CD8-positive, alpha-beta memory T cell (primary cell): ENCODE results near the gene PDLIM4. TPM values are rescaled to one million over a fixed set of nuclear protein-coding genes. Genes with fewer than 3 reads are reported as not detected.

Experiments
- CTCF ChIA-PET: fragments of 350-600 bp; sonication (Branson Sonifier 250); formaldehyde crosslinking; loops from one replicate; lab custom pipeline; 2021; ENCODE audit warnings: antibody characterized with exemption; lab: Charles Lee
- POLR2A ChIA-PET: fragments of 350-600 bp; sonication (Branson Sonifier 250); formaldehyde crosslinking; loops from one replicate; lab custom pipeline; 2021; ENCODE audit warnings: antibody characterized with exemption; lab: Charles Lee
- DNase-seq, 5 donors: peaks; one replicate each; pipeline versions ENCODE4 v3.0.0 to v3.0.0-alpha.2; 2020 to 2022; ENCODE audit warnings: mixed read lengths in 1 of 5
- H3K27ac ChIP-seq: one replicate; pipeline ENCODE4 v1.7.0; 2013; ENCODE audit warnings: low read depth, mild to moderate bottlenecking, low read length, moderate library complexity
- H3K27me3 ChIP-seq: 2 replicates; pipeline ENCODE4 v1.7.0; 2013; ENCODE audit warnings: low read length, mild to moderate bottlenecking; ENCODE audit not compliant: insufficient read depth, poor library complexity, severe bottlenecking
- H3K36me3 ChIP-seq: 2 replicates; pipeline ENCODE4 v1.7.0; 2013; ENCODE audit warnings: mild to moderate bottlenecking, low read length, moderate library complexity; ENCODE audit not compliant: insufficient read depth
- H3K4me1 ChIP-seq: 2 replicates; pipeline ENCODE4 v1.7.0; 2013; ENCODE audit warnings: mild to moderate bottlenecking, low read length, moderate library complexity; ENCODE audit not compliant: insufficient read depth
- H3K4me3 ChIP-seq: 2 replicates; pipeline ENCODE4 v1.7.0; 2013; ENCODE audit warnings: mild to moderate bottlenecking, low read length
- H3K9me3 ChIP-seq: 2 replicates; pipeline ENCODE4 v1.7.0; 2013; ENCODE audit warnings: mild to moderate bottlenecking, low read length
- H3K27ac Mint-ChIP-seq, 8 donors: one replicate each; pipeline ENCODE4 v1.8.0; 2020 to 2021; ENCODE audit warnings: mixed read lengths in 8 of 8, mild to moderate bottlenecking in 6 of 8, inconsistent platforms in 3 of 8, moderate library complexity in 3 of 8
- H3K27me3 Mint-ChIP-seq, 2 donors: one replicate each; pipeline ENCODE4 v1.8.0; 2020 to 2021; ENCODE audit warnings: mixed read lengths in 2 of 2, mild to moderate bottlenecking in 1 of 2, moderate library complexity in 1 of 2
- H3K36me3 Mint-ChIP-seq, 3 donors: one replicate each; pipeline ENCODE4 v1.8.0; 2020 to 2021; ENCODE audit warnings: mixed read lengths in 3 of 3, inconsistent platforms in 1 of 3, mild to moderate bottlenecking in 1 of 3
- H3K4me1 Mint-ChIP-seq, 3 donors: one replicate each; pipeline ENCODE4 v1.8.0; 2020 to 2021; ENCODE audit warnings: mixed read lengths in 3 of 3, inconsistent platforms in 1 of 3, mild to moderate bottlenecking in 1 of 3
- H3K4me3 Mint-ChIP-seq, 7 donors: one replicate each; pipeline ENCODE4 v1.8.0; 2020 to 2021; ENCODE audit warnings: mixed read lengths in 7 of 7, mild to moderate bottlenecking in 6 of 7, moderate library complexity in 4 of 7, inconsistent platforms in 2 of 7
- H3K9me3 Mint-ChIP-seq, 5 donors: one replicate each; pipeline ENCODE4 v1.8.0; 2020 to 2022; ENCODE audit warnings: mixed read lengths in 5 of 5, mild to moderate bottlenecking in 3 of 5, moderate library complexity in 2 of 5, inconsistent platforms in 1 of 5
- polyA plus RNA-seq: library from polyadenylated mRNA; unstranded; fragments of 300-500 nt; fragmentation: Illumina TruSeq; gene quantifications from one replicate; pipeline ENCODE4 v1.2.3, GENCODE V29; 2021
- total RNA-seq, 2 experiments: library from RNA; stranded (reverse); gene quantifications; one replicate each; pipeline ENCODE4 v1.2.3, GENCODE V29; 2021

The PDLIM4 gene
- total and polyA plus RNA-seq, 3 experiments from 2014 or later: 0.39 to 1.4 TPM; not detected in 1

DNA sequence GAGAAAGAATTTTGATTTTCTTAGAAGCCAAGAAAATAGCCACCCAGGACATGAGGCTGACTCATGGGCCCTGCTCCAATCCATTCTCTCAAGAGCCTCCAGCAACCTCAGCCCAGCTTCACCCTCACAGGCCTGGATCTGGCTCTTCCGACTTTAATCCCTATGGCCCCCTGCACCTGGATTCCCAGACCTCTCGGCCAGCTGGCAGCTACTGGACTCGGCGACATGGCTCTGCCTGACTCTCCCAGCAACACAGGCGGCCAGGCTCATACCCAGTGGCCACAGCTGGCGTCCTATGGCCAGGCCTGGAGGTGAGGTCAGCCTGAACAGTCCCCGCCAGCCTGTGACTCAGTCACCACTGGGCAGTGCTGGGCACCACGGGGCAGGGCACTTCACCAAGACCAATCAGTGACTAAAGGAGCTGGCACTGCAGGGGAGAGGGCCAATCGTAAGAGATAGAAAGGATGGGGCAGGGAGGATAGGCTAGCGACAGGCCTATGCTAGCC, 6.2 kb upstream of the PDLIM4 start:
- Histone ChIP-seq H3K27me3 (no peaks in the 10 kb centered on the region), H3K36me3 (no peaks in the 10 kb centered on the region), H3K4me3 (no peak overlapping the region), H3K27ac (no peak overlapping the region), H3K9me3 (no peaks in the 10 kb centered on the region), H3K4me1 (no peaks in the 10 kb centered on the region)
- Mint-ChIP-seq H3K9me3 (peaks cover 7 to 12% (median 7%) of the 10 kb centered on the region in 5 donors), H3K36me3 (peaks cover 0 to 8% (median 2%) of the 10 kb centered on the region in 3 donors), H3K27ac (no peak overlapping the region), H3K4me3 (no peak overlapping the region), H3K4me1 (no peaks in the 10 kb centered on the region), H3K27me3 (peaks cover 10 to 14% of the 10 kb centered on the region in 2 donors)
- POLR2A ChIA-PET: no interaction called here
- DNase-seq: no peak
- CTCF ChIA-PET: interaction anchor here (0.9 to 1.6 kb wide), 2 partner anchors 13 to 21 kb away, joined by 3 to 12 read pairs; no protein-coding TSS in a partner anchor

DNA sequence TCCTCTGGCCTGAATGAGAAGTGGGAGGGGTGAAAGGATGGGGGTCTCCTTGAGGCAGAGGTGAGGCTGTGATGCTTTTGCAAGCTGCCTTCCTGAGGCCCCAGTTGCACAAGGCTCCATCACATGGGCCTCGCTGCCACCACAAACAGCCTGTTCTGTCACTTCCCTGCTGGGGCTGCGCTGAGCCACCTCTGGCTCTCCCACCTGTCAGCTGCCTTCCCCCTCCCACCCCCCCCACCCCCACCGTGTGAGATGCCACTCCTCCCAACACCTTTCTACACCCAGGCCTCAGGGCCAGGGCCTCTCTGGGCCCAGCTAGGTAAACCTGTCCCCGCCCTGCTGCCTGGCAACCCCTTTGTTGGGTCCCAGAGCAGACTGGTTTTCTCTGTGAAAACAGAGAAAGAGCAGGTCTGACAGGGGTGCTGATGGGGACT, 4.5 kb upstream of the PDLIM4 start:
- Mint-ChIP-seq H3K9me3 (peaks cover 0 to 3% (median 0%) of the 10 kb centered on the region in 5 donors), H3K36me3 (peaks cover 0 to 3% (median 0%) of the 10 kb centered on the region in 3 donors), H3K27ac (no peak overlapping the region), H3K4me1 (peaks cover 0 to 3% (median 0%) of the 10 kb centered on the region in 3 donors), H3K4me3 (no peak overlapping the region), H3K27me3 (peaks cover 13 to 20% of the 10 kb centered on the region in 2 donors)
- ChIA-PET CTCF (no interaction called here), POLR2A (no interaction called here)
- H3K36me3 ChIP-seq: no peaks in the 10 kb centered on the region
- H3K27ac ChIP-seq: no peak overlapping the region
- no peak for DNase-seq
- H3K27me3 ChIP-seq: no peaks in the 10 kb centered on the region
- H3K4me1 ChIP-seq: no peaks in the 10 kb centered on the region
- no peak overlapping the region for H3K4me3 ChIP-seq
- H3K9me3 ChIP-seq: no peaks in the 10 kb centered on the region

DNA sequence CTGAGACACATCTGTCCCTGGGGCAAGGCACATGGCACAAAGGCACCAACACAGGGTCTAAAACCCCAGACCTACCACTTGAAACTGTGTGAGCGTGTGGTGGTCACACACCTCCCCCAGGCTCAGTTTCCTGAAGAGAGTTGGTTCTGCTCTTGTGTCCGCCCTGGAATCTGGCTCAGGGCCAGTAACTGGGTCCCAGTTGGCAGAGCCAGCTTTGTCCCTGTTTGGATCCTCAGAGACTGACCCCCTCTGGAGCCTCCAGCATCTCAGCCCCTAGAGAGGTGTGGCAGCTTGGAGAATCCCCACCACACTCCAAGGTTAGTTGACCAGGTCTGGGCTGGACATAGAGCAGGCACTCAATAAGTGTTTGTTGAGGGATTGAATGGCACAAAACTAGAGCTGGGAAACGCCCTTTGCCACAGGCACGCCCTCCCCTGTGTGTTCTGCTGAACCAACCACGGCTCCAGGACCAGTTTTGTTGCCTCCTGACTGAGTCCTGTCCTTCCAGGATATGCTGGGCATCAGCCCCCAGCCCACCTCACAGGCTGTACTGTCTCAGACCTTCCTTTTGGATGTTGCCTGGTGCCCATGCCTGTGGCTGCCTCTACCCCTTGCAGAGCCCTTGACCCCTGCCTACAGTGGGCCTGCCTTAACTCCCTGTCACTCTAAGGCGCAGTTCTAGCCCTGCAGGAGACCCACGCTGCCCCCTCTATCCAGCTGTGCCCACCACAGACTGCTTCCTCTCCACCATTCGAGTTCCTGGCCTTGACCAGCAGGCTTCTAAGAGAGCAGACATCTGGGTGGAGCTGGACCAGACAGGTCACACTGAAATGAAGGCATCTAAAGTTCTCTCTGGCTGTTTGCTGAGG, 3.8 kb upstream of the PDLIM4 start:
- POLR2A ChIA-PET: no interaction called here
- Mint-ChIP-seq H3K36me3 (peaks cover 0 to 3% (median 0%) of the 10 kb centered on the region in 3 donors), H3K27me3 (peaks cover 13 to 20% of the 10 kb centered on the region in 2 donors), H3K4me3 (no peak overlapping the region), H3K9me3 (no peaks in the 10 kb centered on the region), H3K27ac (no peak overlapping the region), H3K4me1 (peaks cover 0 to 3% (median 0%) of the 10 kb centered on the region in 3 donors)
- no peak for DNase-seq
- Histone ChIP-seq H3K4me3 (no peak overlapping the region), H3K4me1 (no peaks in the 10 kb centered on the region), H3K27ac (no peak overlapping the region), H3K9me3 (no peaks in the 10 kb centered on the region), H3K27me3 (no peaks in the 10 kb centered on the region), H3K36me3 (no peaks in the 10 kb centered on the region)
- CTCF ChIA-PET: interaction anchor here (1.1 to 1.9 kb wide), 3 partner anchors 16 to 247 kb away, joined by 3 to 7 read pairs (median 3); no protein-coding TSS in a partner anchor

DNA sequence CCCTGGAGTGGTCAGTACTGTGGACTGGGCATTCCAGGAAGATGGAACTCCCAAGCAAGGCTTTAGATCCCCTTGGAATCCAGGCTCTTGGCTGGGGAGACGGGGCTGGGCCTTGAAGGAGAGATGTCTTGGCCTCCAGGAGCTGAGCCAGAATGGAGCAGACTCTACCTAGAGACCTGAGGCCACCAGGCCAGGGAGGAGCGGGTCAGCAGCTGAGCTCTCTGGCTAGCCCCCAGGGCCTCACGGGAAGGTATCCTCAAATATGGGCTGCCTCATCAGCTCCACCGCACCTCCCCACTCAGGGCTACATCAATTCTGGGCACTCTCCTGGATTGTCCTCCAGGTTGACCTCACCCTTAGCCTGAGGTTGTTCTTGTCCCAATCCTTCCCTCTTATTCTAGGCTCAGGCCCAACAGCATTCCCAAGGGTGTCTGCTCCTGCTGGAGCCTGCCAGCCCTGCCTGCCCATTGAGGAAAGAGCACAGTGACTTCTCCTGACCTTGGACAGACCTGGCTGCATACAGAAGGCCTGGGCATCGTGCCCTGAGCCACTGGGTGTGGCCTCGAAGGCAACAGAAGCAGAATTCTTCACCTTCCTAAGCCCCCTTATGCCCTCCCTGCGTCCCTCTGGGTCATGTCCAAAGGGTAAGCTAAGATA, 3.0 kb upstream of the PDLIM4 start:
- DNase-seq: no peak
- CTCF ChIA-PET: interaction anchor here (1.1 to 1.9 kb wide), 3 partner anchors 17 to 247 kb away, joined by 3 to 7 read pairs (median 3); no protein-coding TSS in a partner anchor
- POLR2A ChIA-PET: no interaction called here
- H3K4me3 ChIP-seq: no peak overlapping the region
- Mint-ChIP-seq H3K9me3 (no peaks in the 10 kb centered on the region), H3K36me3 (peaks cover 0 to 3% (median 0%) of the 10 kb centered on the region in 3 donors), H3K27ac (no peak overlapping the region), H3K4me1 (peaks cover 0 to 3% (median 0%) of the 10 kb centered on the region in 3 donors), H3K27me3 (peaks cover 17 to 20% of the 10 kb centered on the region in 2 donors), H3K4me3 (no peak overlapping the region)
- no peaks in the 10 kb centered on the region for H3K9me3 ChIP-seq
- H3K4me1 ChIP-seq: no peaks in the 10 kb centered on the region
- H3K27ac ChIP-seq: no peak overlapping the region
- no peaks in the 10 kb centered on the region for H3K36me3 ChIP-seq
- no peaks in the 10 kb centered on the region for H3K27me3 ChIP-seq

DNA sequence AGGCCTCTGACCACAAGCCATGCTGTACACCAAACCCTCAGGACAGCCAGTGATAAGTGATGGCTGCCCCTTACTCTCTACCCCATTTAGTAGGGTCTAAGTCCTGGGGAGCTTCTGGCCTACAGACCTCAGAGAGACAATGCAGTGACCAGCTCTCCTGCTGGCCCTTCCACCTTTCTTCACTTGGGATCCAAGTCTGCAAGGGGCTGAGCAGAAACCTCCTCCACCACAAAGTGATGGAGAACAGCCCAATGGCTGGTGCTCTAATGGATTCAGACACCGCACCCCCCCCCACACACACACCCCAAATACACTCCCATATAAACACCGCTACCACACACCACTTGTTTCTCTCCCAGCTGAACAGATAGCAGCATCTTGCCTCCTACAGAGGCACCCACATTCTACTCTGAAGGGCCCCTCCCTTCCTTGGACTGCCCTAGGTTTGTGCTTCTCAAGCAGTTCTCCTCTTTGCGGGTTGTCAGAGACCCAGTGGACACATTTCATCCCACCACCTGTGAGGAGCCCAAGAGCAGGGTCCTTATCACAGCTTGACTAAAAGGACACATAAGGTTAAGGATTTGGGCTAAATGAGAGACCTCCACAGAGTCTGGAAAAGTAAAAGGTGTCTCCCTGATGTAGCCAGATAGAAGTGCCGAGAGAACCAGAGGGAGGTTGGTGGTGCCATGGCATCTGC, 1.3 kb upstream of the PDLIM4 start:
- peaks cover 19 to 20% of the 10 kb centered on the region in 2 donors for H3K27me3 Mint-ChIP-seq
- Histone ChIP-seq H3K27me3 (no peaks in the 10 kb centered on the region), H3K4me3 (no peak overlapping the region), H3K27ac (no peak overlapping the region), H3K9me3 (no peaks in the 10 kb centered on the region), H3K36me3 (no peaks in the 10 kb centered on the region), H3K4me1 (no peaks in the 10 kb centered on the region)
- H3K4me3 Mint-ChIP-seq: peak overlapping the region in 3 of 7 donors; percentile 2 to 81 (median 54)
- no peak for DNase-seq
- peaks cover 0 to 3% (median 0%) of the 10 kb centered on the region in 3 donors for H3K36me3 Mint-ChIP-seq
- CTCF ChIA-PET: interaction anchor here (1.0 to 1.9 kb wide), 2 partner anchors 18 to 193 kb away, joined by 4 to 7 read pairs; no protein-coding TSS in a partner anchor
- POLR2A ChIA-PET: no interaction called here
- H3K27ac Mint-ChIP-seq: no peak overlapping the region
- no peaks in the 10 kb centered on the region for H3K9me3 Mint-ChIP-seq
- H3K4me1 Mint-ChIP-seq: peaks cover 0 to 11% (median 7%) of the 10 kb centered on the region in 3 donors

DNA sequence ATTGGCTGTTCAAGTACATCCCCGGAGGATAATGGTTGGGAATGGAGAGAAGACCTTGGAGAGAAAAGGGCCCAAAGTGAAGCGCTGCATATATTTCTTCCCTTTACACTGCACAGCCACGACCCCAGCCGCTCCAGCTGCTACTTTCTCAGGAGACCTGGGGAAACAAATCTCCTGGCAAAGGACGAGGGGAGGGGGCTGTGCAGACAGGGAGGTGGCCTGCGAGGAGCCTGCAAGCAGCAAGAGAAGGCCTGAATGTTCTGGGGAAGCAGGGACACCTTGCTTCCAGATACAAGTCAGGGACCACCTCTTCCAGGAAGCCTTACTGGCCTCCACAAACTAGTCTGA, 739 bp upstream of the PDLIM4 start:
- no peaks in the 10 kb centered on the region for H3K36me3 ChIP-seq
- no peaks in the 10 kb centered on the region for H3K9me3 ChIP-seq
- no peak overlapping the region for H3K4me3 ChIP-seq
- H3K27ac Mint-ChIP-seq: no peak overlapping the region
- H3K27me3 Mint-ChIP-seq: peaks cover 19 to 20% of the 10 kb centered on the region in 2 donors
- ChIA-PET POLR2A (no interaction called here), CTCF (no interaction called here)
- H3K27ac ChIP-seq: no peak overlapping the region
- DNase-seq: no peak
- H3K4me3 Mint-ChIP-seq: peak overlapping the region in 4 of 7 donors; percentile 2 to 81 (median 54)
- H3K4me1 Mint-ChIP-seq: peaks cover 0 to 11% (median 7%) of the 10 kb centered on the region in 3 donors
- H3K27me3 ChIP-seq: no peaks in the 10 kb centered on the region
- no peaks in the 10 kb centered on the region for H3K4me1 ChIP-seq
- H3K9me3 Mint-ChIP-seq: no peaks in the 10 kb centered on the region
- peaks cover 0 to 3% (median 0%) of the 10 kb centered on the region in 3 donors for H3K36me3 Mint-ChIP-seq

DNA sequence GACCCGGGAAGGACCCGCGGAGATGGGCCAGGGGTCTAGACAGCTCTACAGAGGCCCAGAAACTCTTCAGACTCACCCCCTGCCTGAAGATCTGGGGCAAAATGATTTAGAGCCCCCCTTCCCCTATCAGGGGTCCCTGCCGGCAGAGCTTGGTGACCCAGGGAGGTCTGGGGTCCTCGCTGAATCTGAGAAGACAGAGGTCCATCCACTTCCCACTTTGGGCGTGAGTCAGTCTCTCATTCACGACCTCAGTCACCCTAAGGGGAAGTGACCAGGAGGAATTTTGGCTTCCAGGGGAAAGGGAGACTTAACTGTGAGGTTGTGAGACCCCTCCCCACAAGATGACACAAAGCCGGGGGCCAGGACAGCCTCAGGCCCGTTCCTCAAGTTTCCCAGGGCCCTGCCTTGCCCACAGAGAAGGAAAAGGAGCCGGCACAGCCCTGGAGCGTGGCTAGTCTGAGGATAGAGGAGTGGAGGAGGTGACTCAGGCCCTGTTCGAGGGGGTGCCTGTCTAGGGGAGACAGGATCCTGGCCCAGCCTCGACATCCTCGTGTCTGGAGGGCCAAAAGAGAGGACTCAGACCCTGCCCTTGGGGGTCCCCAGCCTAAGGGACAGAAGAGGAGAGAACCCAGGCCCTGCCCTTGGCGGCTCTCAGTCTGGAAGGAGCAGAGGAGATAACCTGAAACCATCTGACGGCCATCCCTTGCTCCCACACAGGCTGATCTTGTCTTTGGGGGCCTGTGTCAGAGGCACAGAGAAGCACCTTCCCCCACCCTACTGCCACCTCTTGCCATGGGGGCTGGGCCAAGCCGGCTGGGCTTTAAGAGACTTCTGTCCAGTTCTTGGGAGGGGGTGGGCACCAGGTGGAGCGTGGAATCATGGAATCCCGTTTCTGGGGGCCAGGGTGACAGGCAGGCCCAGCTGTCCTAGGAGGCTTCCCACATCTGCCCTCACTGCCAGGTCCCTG, 889 bp downstream of the PDLIM4 start:
- H3K9me3 Mint-ChIP-seq: no peaks in the 10 kb centered on the region
- H3K36me3 Mint-ChIP-seq: peaks cover 0 to 3% (median 0%) of the 10 kb centered on the region in 3 donors
- Histone ChIP-seq H3K36me3 (no peaks in the 10 kb centered on the region), H3K27ac (peak overlapping the region; percentile 59), H3K4me1 (no peaks in the 10 kb centered on the region), H3K27me3 (no peaks in the 10 kb centered on the region), H3K9me3 (no peaks in the 10 kb centered on the region), H3K4me3 (no peak overlapping the region)
- DNase-seq: no peak
- CTCF ChIA-PET: no interaction called here
- peaks cover 0 to 11% (median 7%) of the 10 kb centered on the region in 3 donors for H3K4me1 Mint-ChIP-seq
- peaks cover 19 to 20% of the 10 kb centered on the region in 2 donors for H3K27me3 Mint-ChIP-seq
- peak overlapping the region in 1 of 8 donors; percentile 30 for H3K27ac Mint-ChIP-seq
- POLR2A ChIA-PET: no interaction called here
- peak overlapping the region in 2 of 7 donors; percentile 0 to 8 for H3K4me3 Mint-ChIP-seq
